Inflammatory macrophage treated with lipopolysaccharide for 1 hour (primary cell): ENCODE measurements around the gene MAP1LC3B.
"Not testable (repeated sequence)": the region's sequence is repeated elsewhere in the genome, so short reads cannot be mapped to it uniquely, and the experiment has no call there.

Experiments
- DNase-seq, 2 donors: peaks; one replicate each; pipeline ENCODE4 v3.0.0-alpha.2; 2020 to 2022

The MAP1LC3B gene

GRCh38 chr16:87361916-87362619, 30.1 kb upstream of the MAP1LC3B start:
- no peak for DNase-seq

GRCh38 chr16:87362828-87363559, 29.1 kb upstream of the MAP1LC3B start:
- DNase-seq, result not testable (repeated sequence)

GRCh38 chr16:87363771-87364455, 28.2 kb upstream of the MAP1LC3B start:
- no peak for DNase-seq

- DNase-seq, result no peak
Measured at GRCh38 chr16:87365021-87365713, 27.0 kb upstream of the MAP1LC3B start.

GRCh38 chr16:87366288-87366687, 25.8 kb upstream of the MAP1LC3B start:
- DNase-seq, result no peak

- DNase-seq, result no peak
Measured at GRCh38 chr16:87366930-87367329, 25.2 kb upstream of the MAP1LC3B start.

GRCh38 chr16:87367529-87367928, 24.6 kb upstream of the MAP1LC3B start:
- DNase-seq, result no peak

GRCh38 chr16:87368029-87368770, 23.9 kb upstream of the MAP1LC3B start:
- DNase-seq, result peak in 1 of 2 donors; percentile 50

- no peak for DNase-seq
Measured at GRCh38 chr16:87369117-87369765, 22.9 kb upstream of the MAP1LC3B start.

- DNase-seq, result no peak
Measured at GRCh38 chr16:87369796-87370719, 22.1 kb upstream of the MAP1LC3B start.

GRCh38 chr16:87371261-87371866, 20.8 kb upstream of the MAP1LC3B start:
- no peak for DNase-seq

- DNase-seq, result no peak
Measured at GRCh38 chr16:87372305-87372704, 19.8 kb upstream of the MAP1LC3B start.

- no peak for DNase-seq
Measured at GRCh38 chr16:87374313-87374712, 17.8 kb upstream of the MAP1LC3B start.

GRCh38 chr16:87375426-87376135, 16.6 kb upstream of the MAP1LC3B start:
- no peak for DNase-seq

- no peak for DNase-seq
Measured at GRCh38 chr16:87376660-87377059, 15.5 kb upstream of the MAP1LC3B start.

GRCh38 chr16:87379312-87379752, 12.8 kb upstream of the MAP1LC3B start:
- DNase-seq, result not testable (repeated sequence)

GRCh38 chr16:87380403-87380802, 11.7 kb upstream of the MAP1LC3B start:
- no peak for DNase-seq

- no peak for DNase-seq
Measured at GRCh38 chr16:87380881-87381280, 11.3 kb upstream of the MAP1LC3B start.

GRCh38 chr16:87382023-87382785, 9.9 kb upstream of the MAP1LC3B start:
- no peak for DNase-seq
